HG02642 (cell line): ENCODE results near the gene PCSK1.

Experiments
- ATAC-seq: cut with Tn5 transposase; IDR thresholded peaks from one replicate; pipeline ENCODE4 v1.9.1; 2021; ENCODE audit warnings: mild to moderate bottlenecking; ENCODE audit not compliant: unreplicated experiment, poor library complexity

The PCSK1 gene

GRCh38 chr5:96433066-96433447 is at the start of gene PCSK1:
Gene PCSK1 (minus strand): TSS chr5:96433248. CDS start chr5:96433042, 206 bp downstream.
- ATAC-seq, result no peak

GRCh38 chr5:96481867-96482266 is 48.8 kb upstream of the PCSK1 start:
- no peak for ATAC-seq

- ATAC-seq, result no peak
Measured at GRCh38 chr5:96481009-96481786, 48.1 kb upstream of the PCSK1 start.

- no peak for ATAC-seq
Measured at GRCh38 chr5:96478983-96479382, 45.9 kb upstream of the PCSK1 start.

- no peak for ATAC-seq
Measured at GRCh38 chr5:96476654-96477053, 43.6 kb upstream of the PCSK1 start.

GRCh38 chr5:96474073-96474472 is 41.0 kb upstream of the PCSK1 start:
- no peak for ATAC-seq

- ATAC-seq, result no peak
Measured at GRCh38 chr5:96473155-96473554, 40.1 kb upstream of the PCSK1 start.

GRCh38 chr5:96470785-96471184 is 37.7 kb upstream of the PCSK1 start:
- no peak for ATAC-seq

- no peak for ATAC-seq
Measured at GRCh38 chr5:96468956-96469355, 35.9 kb upstream of the PCSK1 start.

GRCh38 chr5:96463091-96463490 is 30.0 kb upstream of the PCSK1 start:
- no peak for ATAC-seq

- ATAC-seq, result no peak
Measured at GRCh38 chr5:96459313-96460121, 26.5 kb upstream of the PCSK1 start.

- ATAC-seq, result no peak
Measured at GRCh38 chr5:96458176-96458575, 25.1 kb upstream of the PCSK1 start.

GRCh38 chr5:96455789-96456188 is 22.7 kb upstream of the PCSK1 start:
- no peak for ATAC-seq

- no peak for ATAC-seq
Measured at GRCh38 chr5:96453394-96453793, 20.3 kb upstream of the PCSK1 start.

- ATAC-seq, result no peak
Measured at GRCh38 chr5:96447949-96448348, 14.9 kb upstream of the PCSK1 start.

- ATAC-seq, result peak; percentile 30
Measured at GRCh38 chr5:96440185-96440538, 7.1 kb upstream of the PCSK1 start.

- ATAC-seq, result peak; percentile 91
Measured at GRCh38 chr5:96439477-96440184, 6.6 kb upstream of the PCSK1 start.

- peak; percentile 67 for ATAC-seq
Measured at GRCh38 chr5:96434201-96434645, 1.2 kb upstream of the PCSK1 start.

- ATAC-seq, result no peak
Measured at GRCh38 chr5:96432216-96433065, 607 bp downstream of the PCSK1 start.
